Esophagus muscularis mucosa (tissue), 3 donors: ENCODE measurements around the gene PRSS36.

Experiments
- POLR2A ChIP-seq: fragments of 450-650 bp; IDR thresholded peaks from one replicate; pipeline ENCODE4 v1.6.1; 2017; ENCODE audit warnings: antibody characterized with exemption, moderate library complexity, mild to moderate bottlenecking, low read depth
- TF ChIP-seq, protein P1 (sequence below), 3 experiments: fragments of 200-600 bp in 2 of 3; fragments of 450-650 bp in 1 of 3; sonication (generic) in 2 of 3; IDR thresholded peaks; one replicate each; pipeline ENCODE4 v1.5.1; 2017 to 2019; ENCODE audit warnings: antibody characterized with exemption in 3 of 3, mild to moderate bottlenecking in 2 of 3, moderate library complexity in 1 of 3

DNA sequence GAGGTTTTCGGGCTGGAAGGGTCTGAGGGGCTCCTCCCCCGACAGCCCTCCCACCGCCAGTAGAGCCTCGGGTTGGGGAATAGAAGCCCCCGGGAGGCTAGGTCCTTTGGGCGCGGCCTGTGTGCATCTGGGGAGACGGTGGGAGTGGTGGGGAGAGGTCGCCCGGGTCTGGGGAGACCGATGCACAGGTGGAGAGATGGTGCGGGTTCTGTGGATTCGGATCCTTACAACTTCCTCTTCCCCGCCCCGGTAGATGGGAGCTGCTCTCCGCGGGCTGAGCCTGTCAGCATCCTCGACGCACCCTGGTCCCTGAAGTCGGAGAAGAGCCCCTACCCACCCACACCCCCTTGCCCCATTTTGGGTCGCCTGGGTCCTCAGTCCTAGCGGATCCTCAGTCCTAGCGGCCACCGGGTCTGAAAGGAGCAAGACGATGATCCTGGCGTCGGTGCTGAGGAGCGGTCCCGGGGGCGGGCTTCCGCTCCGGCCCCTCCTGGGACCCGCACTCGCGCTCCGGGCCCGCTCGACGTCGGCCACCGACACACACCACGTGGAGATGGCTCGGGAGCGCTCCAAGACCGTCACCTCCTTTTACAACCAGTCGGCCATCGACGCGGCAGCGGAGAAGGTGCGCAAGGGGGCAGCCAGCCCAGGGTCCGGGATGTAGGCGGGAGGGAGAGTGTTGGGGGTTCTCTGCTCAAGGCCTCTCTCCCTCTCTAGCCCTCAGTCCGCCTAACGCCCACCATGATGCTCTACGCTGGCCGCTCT lies 40.9 kb downstream of the PRSS36 start:
- TF ChIP-seq, protein P1, sequence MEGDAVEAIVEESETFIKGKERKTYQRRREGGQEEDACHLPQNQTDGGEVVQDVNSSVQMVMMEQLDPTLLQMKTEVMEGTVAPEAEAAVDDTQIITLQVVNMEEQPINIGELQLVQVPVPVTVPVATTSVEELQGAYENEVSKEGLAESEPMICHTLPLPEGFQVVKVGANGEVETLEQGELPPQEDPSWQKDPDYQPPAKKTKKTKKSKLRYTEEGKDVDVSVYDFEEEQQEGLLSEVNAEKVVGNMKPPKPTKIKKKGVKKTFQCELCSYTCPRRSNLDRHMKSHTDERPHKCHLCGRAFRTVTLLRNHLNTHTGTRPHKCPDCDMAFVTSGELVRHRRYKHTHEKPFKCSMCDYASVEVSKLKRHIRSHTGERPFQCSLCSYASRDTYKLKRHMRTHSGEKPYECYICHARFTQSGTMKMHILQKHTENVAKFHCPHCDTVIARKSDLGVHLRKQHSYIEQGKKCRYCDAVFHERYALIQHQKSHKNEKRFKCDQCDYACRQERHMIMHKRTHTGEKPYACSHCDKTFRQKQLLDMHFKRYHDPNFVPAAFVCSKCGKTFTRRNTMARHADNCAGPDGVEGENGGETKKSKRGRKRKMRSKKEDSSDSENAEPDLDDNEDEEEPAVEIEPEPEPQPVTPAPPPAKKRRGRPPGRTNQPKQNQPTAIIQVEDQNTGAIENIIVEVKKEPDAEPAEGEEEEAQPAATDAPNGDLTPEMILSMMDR (IDR thresholded peaks at IDR 0.05), result no peak
- no peak for TF ChIP-seq POLR2A
